Stimulated activated naive B cell treated with anti-CD40 and anti-IgM and Interleukin-4, amounts not matched to agents 10 μg/mL and 1 μg/mL and 100 μg/mL, for 72 hours (primary cell): Measurements from ENCODE around the gene RLBP1.

Experiments used
- ATAC-seq, 2 donors: fragments of 150-1000 bp; cut with Tn5 transposase; replicated peaks; 2 replicates each; pipeline ENCODE4 v1.10.0; 2021; ENCODE audit warnings: moderate library complexity in 1 of 2
- DNase-seq: peaks from one replicate; pipeline ENCODE4 v3.0.0; 2021
- H3K27ac Mint-ChIP-seq: one replicate; pipeline ENCODE4 v1.8.0; 2022; ENCODE audit warnings: mild to moderate bottlenecking, mixed read lengths
- H3K27me3 Mint-ChIP-seq, 2 donors: one replicate each; pipeline ENCODE4 v1.8.0; 2022; ENCODE audit warnings: mixed read lengths in 2 of 2
- H3K36me3 Mint-ChIP-seq, 2 donors: one replicate each; pipeline ENCODE4 v1.8.0; 2022; ENCODE audit warnings: mixed read lengths in 2 of 2, mild to moderate bottlenecking in 1 of 2
- H3K4me1 Mint-ChIP-seq, 2 donors: one replicate each; pipeline ENCODE4 v1.8.0; 2022; ENCODE audit warnings: mixed read lengths in 2 of 2, mild to moderate bottlenecking in 1 of 2
- H3K4me3 Mint-ChIP-seq, 2 donors: one replicate each; pipeline ENCODE4 v1.8.0; 2022; ENCODE audit warnings: mild to moderate bottlenecking in 2 of 2, mixed read lengths in 2 of 2, moderate library complexity in 1 of 2
- H3K9me3 Mint-ChIP-seq, 2 donors: one replicate each; pipeline ENCODE4 v1.8.0; 2022; ENCODE audit warnings: mixed read lengths in 2 of 2, mild to moderate bottlenecking in 1 of 2

RLBP1 gene

DNA sequence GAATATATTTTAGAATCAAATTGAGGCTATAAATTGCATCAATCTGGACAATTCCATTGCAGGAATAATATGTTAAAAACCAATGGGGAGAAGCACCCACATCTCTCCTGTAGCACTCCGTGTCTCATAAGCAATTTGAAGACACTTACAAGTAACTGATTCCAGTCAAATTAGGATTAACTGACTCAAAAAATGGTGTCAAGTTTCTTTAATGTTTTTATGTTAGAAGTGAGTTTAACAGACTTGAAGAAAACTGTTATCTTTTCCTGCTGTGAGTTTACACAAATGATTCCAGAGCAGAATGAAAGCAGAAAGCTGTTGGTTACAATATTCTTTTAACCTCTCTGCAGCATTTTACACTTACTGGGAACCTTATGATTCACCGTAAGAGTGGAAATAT lies 23.2 kb downstream of the RLBP1 start:
- H3K4me1 Mint-ChIP-seq: no peaks in the 10 kb centered on the region
- no peak for ATAC-seq
- peaks cover 37 to 39% of the 10 kb centered on the region in 2 donors for H3K36me3 Mint-ChIP-seq
- no peak overlapping the region for H3K4me3 Mint-ChIP-seq
- no peaks in the 10 kb centered on the region for H3K27me3 Mint-ChIP-seq
- DNase-seq: no peak
- H3K27ac Mint-ChIP-seq: no peak overlapping the region
- no peaks in the 10 kb centered on the region for H3K9me3 Mint-ChIP-seq

GRCh38 chr15:89197503-89197971 lies 23.8 kb downstream of the RLBP1 start:
- DNase-seq (no peak), ATAC-seq (no peak)
- H3K36me3 Mint-ChIP-seq: peaks cover 39 to 46% of the 10 kb centered on the region in 2 donors
- no peaks in the 10 kb centered on the region for H3K4me1 Mint-ChIP-seq
- H3K4me3 Mint-ChIP-seq: no peak overlapping the region
- H3K27me3 Mint-ChIP-seq: no peaks in the 10 kb centered on the region
- H3K9me3 Mint-ChIP-seq: no peaks in the 10 kb centered on the region
- no peak overlapping the region for H3K27ac Mint-ChIP-seq

GRCh38 chr15:89196994-89197393 lies 24.4 kb downstream of the RLBP1 start:
- H3K4me3 Mint-ChIP-seq: no peak overlapping the region
- H3K9me3 Mint-ChIP-seq: no peaks in the 10 kb centered on the region
- H3K36me3 Mint-ChIP-seq: peaks cover 41 to 51% of the 10 kb centered on the region in 2 donors
- ATAC-seq: no peak
- no peak overlapping the region for H3K27ac Mint-ChIP-seq
- no peaks in the 10 kb centered on the region for H3K27me3 Mint-ChIP-seq
- no peaks in the 10 kb centered on the region for H3K4me1 Mint-ChIP-seq
- no peak for DNase-seq

DNA sequence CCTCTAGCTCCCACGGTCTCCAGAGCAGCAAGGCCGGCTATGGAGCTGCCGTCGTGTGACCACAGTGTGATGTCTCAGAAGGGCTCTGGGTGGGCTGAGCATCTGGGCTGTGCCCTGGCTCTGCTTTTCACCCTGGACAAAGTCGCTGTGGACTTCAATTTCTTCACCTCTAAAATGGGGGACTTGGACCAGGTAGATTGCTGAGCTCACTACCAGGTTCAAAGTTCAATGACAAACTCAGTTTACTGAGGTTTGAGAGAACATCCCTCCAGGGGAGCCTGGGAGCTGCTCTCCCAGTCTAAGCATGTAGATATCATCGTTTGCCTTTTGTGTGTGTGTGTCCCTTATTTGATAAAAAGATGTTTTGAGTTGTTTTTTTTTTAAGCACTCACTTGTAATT lies 25.1 kb downstream of the RLBP1 start:
- no peaks in the 10 kb centered on the region for H3K9me3 Mint-ChIP-seq
- H3K4me3 Mint-ChIP-seq: no peak overlapping the region
- no peaks in the 10 kb centered on the region for H3K27me3 Mint-ChIP-seq
- H3K27ac Mint-ChIP-seq: no peak overlapping the region
- peaks cover 42 to 52% of the 10 kb centered on the region in 2 donors for H3K36me3 Mint-ChIP-seq
- ATAC-seq (no peak), DNase-seq (no peak)
- H3K4me1 Mint-ChIP-seq: no peaks in the 10 kb centered on the region

DNA sequence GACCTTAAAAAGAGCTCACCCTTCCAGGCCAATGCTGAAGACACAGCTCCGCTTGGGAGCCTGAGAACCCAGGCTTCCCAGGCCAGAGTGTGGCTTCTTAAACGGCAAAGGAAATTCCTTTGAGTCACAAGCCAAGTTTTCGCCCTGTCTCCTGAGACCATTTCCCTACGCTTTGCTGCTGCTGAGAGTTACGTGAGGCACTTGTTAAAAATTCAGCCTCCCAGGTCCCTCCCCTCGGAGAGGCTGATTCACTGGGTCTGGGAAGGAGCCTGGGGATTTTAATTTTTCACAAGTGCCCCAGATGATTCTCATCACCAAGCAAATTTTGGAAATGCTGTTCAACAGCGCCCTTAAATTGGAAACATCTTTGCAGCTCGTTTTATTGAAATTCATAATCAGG lies 25.5 kb downstream of the RLBP1 start:
- H3K27ac Mint-ChIP-seq: no peak overlapping the region
- no peak for ATAC-seq
- no peak overlapping the region for H3K4me3 Mint-ChIP-seq

GRCh38 chr15:89194608-89195007 lies 26.8 kb downstream of the RLBP1 start:
- Mint-ChIP-seq H3K4me3 (no peak overlapping the region), H3K27me3 (no peaks in the 10 kb centered on the region), H3K36me3 (peaks cover 43 to 51% of the 10 kb centered on the region in 2 donors), H3K9me3 (no peaks in the 10 kb centered on the region), H3K4me1 (no peaks in the 10 kb centered on the region), H3K27ac (no peak overlapping the region)
- DNase-seq: no peak
- ATAC-seq: no peak

More for the DNA sequence above, 25.5 kb downstream of the RLBP1 start:
- no peaks in the 10 kb centered on the region for H3K27me3 Mint-ChIP-seq
- no peak for DNase-seq
- no peaks in the 10 kb centered on the region for H3K4me1 Mint-ChIP-seq
- H3K36me3 Mint-ChIP-seq: peaks cover 44 to 53% of the 10 kb centered on the region in 2 donors
- no peaks in the 10 kb centered on the region for H3K9me3 Mint-ChIP-seq

- Mint-ChIP-seq H3K4me3 (no peak overlapping the region), H3K27ac (no peak overlapping the region), H3K4me1 (no peaks in the 10 kb centered on the region), H3K9me3 (no peaks in the 10 kb centered on the region), H3K27me3 (no peaks in the 10 kb centered on the region), H3K36me3 (peaks cover 51 to 62% of the 10 kb centered on the region in 2 donors)
- DNase-seq (no peak), ATAC-seq (no peak)
Measured at GRCh38 chr15:89192766-89193165, 28.6 kb downstream of the RLBP1 start.

GRCh38 chr15:89192136-89192535 lies 29.2 kb downstream of the RLBP1 start:
- Mint-ChIP-seq H3K4me1 (no peaks in the 10 kb centered on the region), H3K27me3 (no peaks in the 10 kb centered on the region), H3K27ac (no peak overlapping the region), H3K9me3 (no peaks in the 10 kb centered on the region), H3K36me3 (peaks cover 48 to 63% of the 10 kb centered on the region in 2 donors), H3K4me3 (no peak overlapping the region)
- DNase-seq: no peak
- no peak for ATAC-seq

DNA sequence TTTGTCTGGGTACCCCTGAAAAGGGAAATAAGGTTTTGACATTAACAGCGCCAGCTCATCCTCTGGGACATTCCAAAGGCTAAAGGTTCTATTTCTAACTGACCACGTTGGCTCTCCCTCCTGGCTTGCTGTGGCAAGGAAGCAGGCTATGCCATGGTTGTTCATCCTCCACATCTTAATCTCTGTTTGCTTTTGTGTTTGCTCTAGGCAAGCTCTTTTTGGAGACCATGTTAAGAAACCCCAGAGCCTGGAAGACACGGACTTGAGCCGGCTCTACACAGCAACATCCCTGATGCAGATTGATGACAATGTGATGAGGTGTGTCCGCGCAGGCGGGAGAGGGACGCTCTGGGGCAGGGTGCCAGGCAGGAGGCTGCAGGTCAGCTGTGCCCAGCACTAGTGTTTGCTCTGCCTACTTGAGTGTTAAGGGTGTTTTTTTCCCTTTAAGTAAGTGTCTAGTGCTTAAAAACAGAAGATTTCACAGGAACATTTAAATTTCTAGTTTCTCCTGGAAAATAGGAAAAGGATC lies 33.3 kb downstream of the RLBP1 start:
- H3K36me3 Mint-ChIP-seq: peaks cover 36 to 59% of the 10 kb centered on the region in 2 donors
- H3K9me3 Mint-ChIP-seq: no peaks in the 10 kb centered on the region
- ATAC-seq (no peak), DNase-seq (no peak)
- H3K27me3 Mint-ChIP-seq: no peaks in the 10 kb centered on the region
- H3K4me1 Mint-ChIP-seq: peaks cover 2 to 6% of the 10 kb centered on the region in 2 donors
- H3K4me3 Mint-ChIP-seq: no peak overlapping the region
- no peak overlapping the region for H3K27ac Mint-ChIP-seq

DNA sequence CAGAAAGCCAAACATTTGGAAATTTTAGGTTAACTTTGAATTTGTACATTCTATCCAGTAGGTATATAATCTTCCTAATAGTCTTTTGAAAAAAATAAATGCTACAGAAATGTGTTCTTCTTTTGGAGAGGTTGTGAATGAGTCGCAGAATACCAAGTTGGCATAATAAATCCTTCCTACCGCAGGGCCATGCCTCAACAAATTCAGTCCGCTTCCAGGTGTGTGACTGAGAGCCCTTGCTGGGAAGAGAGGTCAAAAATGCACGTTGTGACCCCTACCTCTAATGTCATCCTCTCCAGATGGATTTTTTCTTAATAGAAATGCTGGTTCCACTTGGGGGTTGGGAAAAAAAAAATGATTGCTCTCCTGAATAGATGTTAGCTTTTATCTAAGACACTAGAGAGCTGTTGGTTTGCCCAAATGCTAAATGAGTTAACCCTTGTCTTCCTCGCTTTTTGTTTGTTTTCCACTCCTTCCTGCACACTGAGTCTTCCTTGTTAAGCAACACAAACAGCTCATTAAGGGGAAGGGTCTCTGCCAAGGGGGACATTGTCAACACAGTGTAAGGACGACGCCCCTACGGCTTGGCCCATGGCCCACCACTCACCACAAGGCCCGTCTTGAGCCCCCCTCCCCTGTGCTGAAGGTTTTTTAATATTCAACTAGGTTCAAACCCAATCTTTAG lies 33.9 kb downstream of the RLBP1 start:
- Mint-ChIP-seq H3K4me1 (peaks cover 2 to 6% of the 10 kb centered on the region in 2 donors), H3K27ac (no peak overlapping the region), H3K4me3 (no peak overlapping the region), H3K36me3 (peaks cover 35 to 56% of the 10 kb centered on the region in 2 donors), H3K9me3 (no peaks in the 10 kb centered on the region), H3K27me3 (no peaks in the 10 kb centered on the region)
- DNase-seq (no peak), ATAC-seq (no peak)

- peaks cover 2 to 6% of the 10 kb centered on the region in 2 donors for H3K4me1 Mint-ChIP-seq
- H3K27ac Mint-ChIP-seq: no peak overlapping the region
- H3K9me3 Mint-ChIP-seq: no peaks in the 10 kb centered on the region
- no peaks in the 10 kb centered on the region for H3K27me3 Mint-ChIP-seq
- no peak for DNase-seq
- H3K36me3 Mint-ChIP-seq: peaks cover 32 to 53% of the 10 kb centered on the region in 2 donors
- no peak for ATAC-seq
- no peak overlapping the region for H3K4me3 Mint-ChIP-seq
Measured at GRCh38 chr15:89186803-89187202, 34.6 kb downstream of the RLBP1 start.

DNA sequence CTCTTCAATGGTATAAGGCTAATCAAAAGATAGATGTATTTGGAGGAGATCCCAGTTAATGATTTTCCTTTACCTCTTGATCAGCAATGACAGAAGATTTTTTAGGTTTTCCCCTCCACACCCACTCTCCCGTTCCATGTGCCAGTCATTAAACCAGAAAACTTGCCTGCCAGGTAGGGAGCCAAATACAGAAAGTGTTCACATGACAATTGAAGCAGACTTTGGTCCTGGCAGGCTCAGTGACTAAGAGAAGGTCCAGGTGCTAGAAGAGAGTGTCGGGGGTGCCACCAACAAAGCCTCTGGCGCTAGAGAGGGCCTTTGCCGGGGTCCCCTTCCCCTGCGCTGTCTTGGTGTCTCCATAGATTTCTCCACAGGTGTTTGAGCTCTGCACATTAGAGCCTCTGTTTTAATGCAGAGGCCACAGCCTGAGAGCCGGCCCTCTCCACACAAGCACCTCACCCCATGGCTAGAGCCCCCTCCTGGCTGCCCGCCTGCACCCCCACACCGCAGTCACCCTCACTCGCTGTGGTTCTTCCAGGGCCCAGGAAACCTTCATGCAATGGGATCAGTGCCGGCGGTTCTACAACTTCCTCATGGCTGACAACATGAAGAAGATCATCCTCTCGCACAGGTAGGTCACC lies 36.4 kb downstream of the RLBP1 start:
- H3K27me3 Mint-ChIP-seq: no peaks in the 10 kb centered on the region
- H3K27ac Mint-ChIP-seq: no peak overlapping the region
- ATAC-seq (no peak), DNase-seq (no peak)
- H3K4me3 Mint-ChIP-seq: no peak overlapping the region
- H3K4me1 Mint-ChIP-seq: peaks cover 5 to 18% of the 10 kb centered on the region in 2 donors
- H3K36me3 Mint-ChIP-seq: peaks cover 28 to 50% of the 10 kb centered on the region in 2 donors
- H3K9me3 Mint-ChIP-seq: no peaks in the 10 kb centered on the region

DNA sequence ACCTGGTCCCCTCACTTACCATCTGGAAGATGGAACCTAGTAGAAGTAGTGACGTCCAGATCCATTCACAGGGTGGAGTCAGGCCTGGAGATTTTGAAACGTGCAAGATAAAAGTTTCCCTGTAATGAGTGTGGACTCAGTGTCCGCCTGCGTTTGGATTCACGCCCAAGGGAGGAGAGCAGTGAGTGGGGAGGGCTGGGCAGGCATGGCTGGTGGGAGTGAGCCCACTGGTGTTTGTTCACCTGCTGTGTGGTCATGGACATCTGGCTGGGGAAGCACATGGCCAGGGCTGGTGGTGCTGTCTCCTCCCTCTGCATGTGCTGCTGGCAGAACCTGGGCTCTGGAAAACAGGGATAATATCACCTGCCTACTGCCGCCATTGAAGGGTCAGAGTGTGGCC lies 37.0 kb downstream of the RLBP1 start:
- Mint-ChIP-seq H3K9me3 (no peaks in the 10 kb centered on the region), H3K36me3 (peaks cover 25 to 49% of the 10 kb centered on the region in 2 donors), H3K4me3 (no peak overlapping the region), H3K27me3 (no peaks in the 10 kb centered on the region), H3K27ac (no peak overlapping the region), H3K4me1 (peaks cover 9 to 25% of the 10 kb centered on the region in 2 donors)
- ATAC-seq (no peak), DNase-seq (no peak)

DNA sequence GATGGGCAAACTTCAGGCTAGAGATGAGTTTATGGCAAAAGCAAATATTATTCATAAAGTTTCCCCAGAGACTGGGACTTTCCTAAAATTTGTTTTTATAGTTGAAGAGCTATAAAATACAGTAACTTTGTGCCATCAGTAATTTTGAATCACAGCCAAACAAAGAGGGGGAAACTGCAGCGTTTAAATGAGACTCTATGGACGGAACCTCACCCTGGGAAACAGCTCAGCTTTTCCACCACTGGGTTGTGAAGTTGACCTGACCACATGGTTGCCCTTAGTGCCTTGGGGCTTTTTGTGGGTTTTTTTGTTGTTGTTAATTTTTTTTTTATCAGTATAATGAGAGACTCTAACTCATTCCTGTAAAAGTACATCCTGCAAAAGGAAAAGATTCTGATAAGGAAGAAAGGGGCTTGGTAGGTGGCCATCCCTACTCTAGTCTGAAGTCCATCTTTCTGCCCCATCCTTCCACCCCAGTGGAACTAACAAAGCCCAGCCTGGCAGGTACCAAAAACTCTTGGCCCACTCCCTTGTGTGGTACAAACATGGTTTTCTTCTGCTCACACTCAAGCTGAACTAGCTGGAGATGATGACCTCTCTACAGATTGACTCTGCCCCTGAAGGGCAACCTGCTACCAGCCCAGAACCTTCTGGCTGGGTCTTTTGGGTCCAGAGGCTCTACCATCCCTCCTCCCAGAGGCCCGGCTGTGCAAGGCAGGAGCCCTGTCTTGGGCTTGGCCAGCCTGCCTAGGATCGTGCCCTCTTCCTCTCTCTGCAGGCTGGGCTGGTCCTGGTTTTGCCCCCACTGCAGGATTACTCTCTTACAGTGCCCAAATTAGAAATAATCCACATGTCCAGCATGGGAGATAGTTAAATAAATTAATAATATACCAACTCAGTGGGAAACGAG lies 41.2 kb downstream of the RLBP1 start:
- peak overlapping the region; percentile 72 for H3K27ac Mint-ChIP-seq
- DNase-seq: peak; percentile 38

More for the DNA sequence above, 41.2 kb downstream of the RLBP1 start:
- peaks cover 22 to 46% of the 10 kb centered on the region in 2 donors for H3K4me1 Mint-ChIP-seq
- peak; percentile 91 to 92 for ATAC-seq
- peaks cover 27 to 51% of the 10 kb centered on the region in 2 donors for H3K36me3 Mint-ChIP-seq
- peak overlapping the region in 1 of 2 donors; percentile 44 for H3K4me3 Mint-ChIP-seq
- H3K9me3 Mint-ChIP-seq: no peaks in the 10 kb centered on the region
- H3K27me3 Mint-ChIP-seq: no peaks in the 10 kb centered on the region
